M059J (cell line): ENCODE measurements around the gene PTPRN2. TPM values are rescaled to one million over a fixed set of nuclear protein-coding genes. Genes with fewer than 3 reads are reported as not detected.

Experiments used
- DNase-seq: peaks from one replicate; pipeline ENCODE4 v3.0.0-alpha.2; 2012; ENCODE audit warnings: low read depth
- total RNA-seq: library from RNA; depleted of rRNA; stranded (reverse); fragments of >200 nt; shearing (Covaris generic); gene quantifications from 2 replicates; pipeline ENCODE4 v1.2.3, GENCODE V29; 2014

PTPRN2 gene
- total RNA-seq, 1 experiment from 2014 or later = 2.3 TPM

GRCh38 chr7:157805713-157806112 is 781.9 kb downstream of the PTPRN2 start:
- no peak for DNase-seq

- no peak for DNase-seq
Observed at GRCh38 chr7:157803906-157804305, 783.7 kb downstream of the PTPRN2 start.

- DNase-seq = no peak
Observed at GRCh38 chr7:157801971-157802675, 785.5 kb downstream of the PTPRN2 start.

- DNase-seq = no peak
Observed at GRCh38 chr7:157801113-157801512, 786.5 kb downstream of the PTPRN2 start.

GRCh38 chr7:157800281-157800680 is 787.3 kb downstream of the PTPRN2 start:
- DNase-seq = no peak

- no peak for DNase-seq
Observed at GRCh38 chr7:157799076-157799685, 788.4 kb downstream of the PTPRN2 start.

- no peak for DNase-seq
Observed at GRCh38 chr7:157797361-157797760, 790.3 kb downstream of the PTPRN2 start.

- DNase-seq = no peak
Observed at GRCh38 chr7:157796846-157797245, 790.8 kb downstream of the PTPRN2 start.

- no peak for DNase-seq
Observed at GRCh38 chr7:157795643-157796042, 792.0 kb downstream of the PTPRN2 start.

- no peak for DNase-seq
Observed at GRCh38 chr7:157795199-157795598, 792.4 kb downstream of the PTPRN2 start.

- DNase-seq = no peak
Observed at GRCh38 chr7:157794746-157795065, 792.9 kb downstream of the PTPRN2 start.

GRCh38 chr7:157793973-157794745 is 793.5 kb downstream of the PTPRN2 start:
- no peak for DNase-seq

- no peak for DNase-seq
Observed at GRCh38 chr7:157793087-157793353, 794.6 kb downstream of the PTPRN2 start.

GRCh38 chr7:157792241-157793086 is 795.2 kb downstream of the PTPRN2 start:
- no peak for DNase-seq

- DNase-seq = no peak
Observed at GRCh38 chr7:157791666-157792065, 796.0 kb downstream of the PTPRN2 start.

GRCh38 chr7:157791261-157791660 is 796.4 kb downstream of the PTPRN2 start:
- DNase-seq = no peak

- no peak for DNase-seq
Observed at GRCh38 chr7:157789942-157790341, 797.7 kb downstream of the PTPRN2 start.

GRCh38 chr7:157789094-157789493 is 798.5 kb downstream of the PTPRN2 start:
- no peak for DNase-seq

- no peak for DNase-seq
Observed at GRCh38 chr7:157788573-157788972, 799.0 kb downstream of the PTPRN2 start.

GRCh38 chr7:157787275-157787701 is 800.3 kb downstream of the PTPRN2 start:
- DNase-seq = no peak

- DNase-seq = no peak
Observed at GRCh38 chr7:157786375-157787274, 801.0 kb downstream of the PTPRN2 start.
